GM23338 (cell line): ENCODE measurements around the gene CDC23. TPM values are rescaled to one million over a fixed set of nuclear protein-coding genes. Genes with fewer than 3 reads are reported as not detected.

Source experiments
- ATAC-seq: fragments of 200-7000 bp; cut with Tn5 transposase; 3 replicates; pipeline ENCODE4 v1.9.1; 2020
- DNase-seq: peaks from one replicate; pipeline ENCODE4 v3.0.0-alpha.2; 2015; ENCODE audit warnings: low spot score
- H2AFZ ChIP-seq: fragments of 200-600 bp; sonication (generic); 2 replicates; pipeline ENCODE4 v1.8.0; 2016; ENCODE audit warnings: antibody characterized with exemption, mild to moderate bottlenecking, moderate library complexity
- H3F3A ChIP-seq: fragments of 200-600 bp; sonication (generic); replicated peaks from 2 replicates; pipeline ENCODE4 v1.8.0; 2017; ENCODE audit warnings: antibody characterized with exemption, mixed run types, low read depth
- H3K27ac ChIP-seq: fragments of 200-600 bp; sonication (generic); 2 replicates; pipeline ENCODE4 v1.6.1; 2016; ENCODE audit warnings: low read depth
- H3K27me3 ChIP-seq: fragments of 200-600 bp; sonication (generic); 2 replicates; pipeline ENCODE4 v1.8.0; 2016; ENCODE audit warnings: mild to moderate bottlenecking, mixed run types, moderate library complexity; ENCODE audit not compliant: insufficient read depth
- H3K36me3 ChIP-seq: fragments of 200-600 bp; sonication (generic); 2 replicates; pipeline ENCODE4 v1.8.0; 2016; ENCODE audit warnings: mild to moderate bottlenecking; ENCODE audit not compliant: insufficient read depth
- H3K4me1 ChIP-seq: fragments of 200-600 bp; sonication (generic); 2 replicates; pipeline ENCODE4 v1.8.0; 2016; ENCODE audit warnings: mild to moderate bottlenecking, moderate library complexity; ENCODE audit not compliant: insufficient read depth
- H3K4me2 ChIP-seq: fragments of 200-600 bp; sonication (generic); 2 replicates; pipeline ENCODE4 v1.7.1; 2017; ENCODE audit warnings: mixed run types
- H3K4me3 ChIP-seq: fragments of 200-600 bp; sonication (generic); 2 replicates; pipeline ENCODE4 v1.6.1; 2016; ENCODE audit warnings: mixed run types
- H3K79me2 ChIP-seq: fragments of 200-600 bp; sonication (generic); replicated peaks from 2 replicates; pipeline ENCODE4 v1.8.0; 2017; ENCODE audit warnings: mild to moderate bottlenecking; ENCODE audit not compliant: insufficient read depth
- H3K9me2 ChIP-seq: fragments of 200-600 bp; sonication (generic); 2 replicates; pipeline ENCODE4 v1.8.0; 2017; ENCODE audit not compliant: insufficient read depth
- H4K20me1 ChIP-seq: fragments of 200-600 bp; sonication (generic); replicated peaks from 2 replicates; pipeline ENCODE4 v1.8.0; 2017; ENCODE audit warnings: mild to moderate bottlenecking; ENCODE audit not compliant: insufficient read depth
- H3K27ac Mint-ChIP-seq: 2 replicates; pipeline ENCODE4 v1.8.0; 2020; ENCODE audit warnings: inconsistent platforms, mild to moderate bottlenecking, moderate library complexity, mixed read lengths
- H3K27me3 Mint-ChIP-seq: 3 replicates; pipeline ENCODE4 v1.8.0; 2022; ENCODE audit warnings: low read depth, mild to moderate bottlenecking, moderate library complexity, mixed read lengths, inconsistent platforms; ENCODE audit not compliant: insufficient read depth, poor library complexity
- H3K36me3 Mint-ChIP-seq: 3 replicates; pipeline ENCODE4 v1.8.0; 2021; ENCODE audit warnings: low read depth, mild to moderate bottlenecking, inconsistent platforms, moderate library complexity, mixed read lengths
- H3K4me1 Mint-ChIP-seq: 3 replicates; pipeline ENCODE4 v1.8.0; 2020; ENCODE audit warnings: mild to moderate bottlenecking, inconsistent platforms, mixed read lengths
- H3K4me3 Mint-ChIP-seq: 3 replicates; pipeline ENCODE4 v1.8.0; 2021; ENCODE audit warnings: moderate library complexity, mild to moderate bottlenecking, inconsistent platforms, mixed read lengths
- H3K9me3 Mint-ChIP-seq: 3 replicates; pipeline ENCODE4 v1.8.0; 2020; ENCODE audit warnings: moderate library complexity, mild to moderate bottlenecking, inconsistent platforms, mixed read lengths
- CREB1 ChIP-seq: fragments of 250-450 bp; sonication (Bioruptor Pico); IDR thresholded peaks from 2 replicates; pipeline ENCODE4 v1.5.0; 2020; ENCODE audit warnings: low read depth, mild to moderate bottlenecking, moderate library complexity
- EZH2 ChIP-seq: fragments of 200-600 bp; sonication (generic); IDR thresholded peaks from one replicate; pipeline ENCODE4 v1.8.0; 2017; ENCODE audit warnings: antibody characterized with exemption, mild to moderate bottlenecking, low read depth; ENCODE audit not compliant: unreplicated experiment
- EZH2phosphoT487 ChIP-seq: fragments of 200-600 bp; sonication (generic); IDR thresholded peaks from one replicate; pipeline ENCODE4 v1.8.1; 2018; ENCODE audit warnings: antibody characterized with exemption; ENCODE audit not compliant: unreplicated experiment
- JUNB ChIP-seq: IDR thresholded peaks from one replicate; pipeline ENCODE4 v1.6.1; 2016; ENCODE audit warnings: antibody characterized with exemption; ENCODE audit not compliant: unreplicated experiment
- NANOG ChIP-seq: IDR thresholded peaks from 2 replicates; pipeline ENCODE4 v1.6.1; 2016; ENCODE audit warnings: antibody characterized with exemption, borderline replicate concordance
- POLR2AphosphoS5 ChIP-seq: IDR thresholded peaks from 2 replicates; pipeline ENCODE4 v1.6.1; 2016; ENCODE audit warnings: antibody characterized with exemption, low read depth
- REST ChIP-seq: IDR thresholded peaks from one replicate; pipeline ENCODE4 v1.6.1; 2018; ENCODE audit warnings: antibody characterized with exemption; ENCODE audit not compliant: unreplicated experiment
- STAT1 ChIP-seq: IDR thresholded peaks from one replicate; pipeline ENCODE4 v1.6.1; 2016; ENCODE audit warnings: antibody characterized with exemption; ENCODE audit not compliant: unreplicated experiment
- ZNF114 ChIP-seq: fragments of 250-450 bp; sonication (Bioruptor Pico); IDR thresholded peaks from 2 replicates; pipeline ENCODE4 v1.5.0; 2020; ENCODE audit warnings: mild to moderate bottlenecking, moderate library complexity
- ZNF331 ChIP-seq: fragments of 250-450 bp; sonication (Bioruptor Pico); IDR thresholded peaks from 2 replicates; pipeline ENCODE4 v1.5.0; 2020; ENCODE audit warnings: low read depth, mild to moderate bottlenecking, moderate library complexity
- ZNF462 ChIP-seq: fragments of 250-450 bp; sonication (Bioruptor Pico); IDR thresholded peaks from 2 replicates; pipeline ENCODE4 v1.5.0; 2020; ENCODE audit warnings: mild to moderate bottlenecking, moderate library complexity
- polyA plus RNA-seq: library from polyadenylated mRNA; unstranded; fragments of >200 nt; fragmentation: Nextera tagmentation; extraction: Ambion mirVana; gene quantifications from 2 replicates; pipeline ENCODE4 v1.2.1, GENCODE V29; 2016
- total RNA-seq: library from RNA; depleted of rRNA; stranded (reverse); fragments of >200 nt; shearing (Covaris generic); gene quantifications from 2 replicates; pipeline ENCODE4 v1.2.3, GENCODE V29; 2014
- TF ChIP-seq, protein P1 (sequence below), 2 experiments: fragments of 200-600 bp in 1 of 2; sonication (generic) in 1 of 2; conservative IDR thresholded peaks; 2 replicates each; pipeline versions ENCODE4 v1.5.1 to v1.6.1; 2016 to 2017; ENCODE audit warnings: antibody characterized with exemption in 2 of 2, low read depth in 2 of 2, mild to moderate bottlenecking in 2 of 2, moderate library complexity in 1 of 2
- TF ChIP-seq, protein P2 (sequence below): IDR thresholded peaks from 2 replicates; pipeline ENCODE4 v1.6.1; 2016; ENCODE audit warnings: antibody characterized with exemption

Gene CDC23
- total and polyA plus RNA-seq, 2 experiments from 2014 or later: 28.0 to 45.9 TPM

- Histone ChIP-seq H3K27me3 (no peaks in the 10 kb centered on the region; the same call in 1 of the 2 replicates), H2AFZ (peak within 1 kb of the TSS; percentile 69), H3K4me3 (peak within 1 kb of the TSS; percentile 53), H3K4me2 (peak within 1 kb of the TSS; percentile 56), H3K27ac (no peak within 1 kb of the TSS), H3F3A (no peaks in the 10 kb centered on the region), H3K36me3 (no peaks in the 10 kb centered on the region), H4K20me1 (no peaks in the 10 kb centered on the region), H3K79me2 (no peaks in the 10 kb centered on the region), H3K4me1 (peaks cover 3% of the 10 kb centered on the region; the same call in 1 of the 2 replicates), H3K9me2 (no peaks in the 10 kb centered on the region)
- Mint-ChIP-seq H3K4me1 (peaks cover 5% of the 10 kb centered on the region; the same call in 2 of the 3 replicates), H3K27me3 (peaks cover 2% of the 10 kb centered on the region), H3K4me3 (peak within 1 kb of the TSS; percentile 82), H3K27ac (no peak within 1 kb of the TSS), H3K36me3 (no peaks in the 10 kb centered on the region), H3K9me3 (no peaks in the 10 kb centered on the region)
- TF ChIP-seq, protein P1, sequence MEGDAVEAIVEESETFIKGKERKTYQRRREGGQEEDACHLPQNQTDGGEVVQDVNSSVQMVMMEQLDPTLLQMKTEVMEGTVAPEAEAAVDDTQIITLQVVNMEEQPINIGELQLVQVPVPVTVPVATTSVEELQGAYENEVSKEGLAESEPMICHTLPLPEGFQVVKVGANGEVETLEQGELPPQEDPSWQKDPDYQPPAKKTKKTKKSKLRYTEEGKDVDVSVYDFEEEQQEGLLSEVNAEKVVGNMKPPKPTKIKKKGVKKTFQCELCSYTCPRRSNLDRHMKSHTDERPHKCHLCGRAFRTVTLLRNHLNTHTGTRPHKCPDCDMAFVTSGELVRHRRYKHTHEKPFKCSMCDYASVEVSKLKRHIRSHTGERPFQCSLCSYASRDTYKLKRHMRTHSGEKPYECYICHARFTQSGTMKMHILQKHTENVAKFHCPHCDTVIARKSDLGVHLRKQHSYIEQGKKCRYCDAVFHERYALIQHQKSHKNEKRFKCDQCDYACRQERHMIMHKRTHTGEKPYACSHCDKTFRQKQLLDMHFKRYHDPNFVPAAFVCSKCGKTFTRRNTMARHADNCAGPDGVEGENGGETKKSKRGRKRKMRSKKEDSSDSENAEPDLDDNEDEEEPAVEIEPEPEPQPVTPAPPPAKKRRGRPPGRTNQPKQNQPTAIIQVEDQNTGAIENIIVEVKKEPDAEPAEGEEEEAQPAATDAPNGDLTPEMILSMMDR (conservative IDR thresholded peaks at IDR 0.05; ENCODE audit: low read depth in 2 of 2): no peak
- TF ChIP-seq JUNB: no peak
- TF ChIP-seq, protein P2, sequence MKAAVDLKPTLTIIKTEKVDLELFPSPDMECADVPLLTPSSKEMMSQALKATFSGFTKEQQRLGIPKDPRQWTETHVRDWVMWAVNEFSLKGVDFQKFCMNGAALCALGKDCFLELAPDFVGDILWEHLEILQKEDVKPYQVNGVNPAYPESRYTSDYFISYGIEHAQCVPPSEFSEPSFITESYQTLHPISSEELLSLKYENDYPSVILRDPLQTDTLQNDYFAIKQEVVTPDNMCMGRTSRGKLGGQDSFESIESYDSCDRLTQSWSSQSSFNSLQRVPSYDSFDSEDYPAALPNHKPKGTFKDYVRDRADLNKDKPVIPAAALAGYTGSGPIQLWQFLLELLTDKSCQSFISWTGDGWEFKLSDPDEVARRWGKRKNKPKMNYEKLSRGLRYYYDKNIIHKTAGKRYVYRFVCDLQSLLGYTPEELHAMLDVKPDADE: no peak
- no peak for TF ChIP-seq ZNF462 (CRISPR knock-in tag)
- TF ChIP-seq NANOG: no peak
- no peak for TF ChIP-seq REST
- no peak for TF ChIP-seq ZNF331 (CRISPR knock-in tag)
- TF ChIP-seq CREB1 (CRISPR knock-in tag): no peak
- no peak for TF ChIP-seq ZNF114 (CRISPR knock-in tag)
- no peak for TF ChIP-seq EZH2
- no peak for TF ChIP-seq POLR2AphosphoS5
- TF ChIP-seq EZH2phosphoT487: no peak
- no peak for TF ChIP-seq STAT1
- peak; percentile 90 for DNase-seq
- peak; percentile 96 for ATAC-seq
Measured at GRCh38 chr5:138138949-138139780, 74.0 kb downstream of the CDC23 start, which contains the start of gene NME5. Gene NME5, minus strand, starts transcription at chr5:138139428. Its CDS starts 648 bp downstream, at chr5:138138780.
